Fibroblast of the aortic adventitia (primary cell): ENCODE data around the gene VWC2. TPM values are rescaled to one million over a fixed set of nuclear protein-coding genes. Genes with fewer than 3 reads are reported as not detected.

Experiments
- DNase-seq: peaks from one replicate; pipeline ENCODE4 v3.0.0-alpha.2; 2010; ENCODE audit warnings: low read depth
- H3K4me3 ChIP-seq: 2 replicates; pipeline ENCODE4 v1.5.1; 2011; ENCODE audit warnings: low read depth, mild to moderate bottlenecking, control low read depth, low read length, moderate library complexity
- total RNA-seq: library from RNA; depleted of rRNA; stranded (reverse); fragments of >200 nt; gene quantifications from 2 replicates; pipeline ENCODE4 v1.2.3, GENCODE V29; 2012; ENCODE audit warnings: low replicate concordance
- TF ChIP-seq, protein P1 (sequence below): IDR thresholded peaks from 2 replicates; pipeline ENCODE4 v1.5.1; 2011; ENCODE audit warnings: mild to moderate bottlenecking, low read length, control low read depth, inconsistent platforms; ENCODE audit not compliant: insufficient read depth

Gene VWC2
- total RNA-seq, 1 donor, result not detected

DNA sequence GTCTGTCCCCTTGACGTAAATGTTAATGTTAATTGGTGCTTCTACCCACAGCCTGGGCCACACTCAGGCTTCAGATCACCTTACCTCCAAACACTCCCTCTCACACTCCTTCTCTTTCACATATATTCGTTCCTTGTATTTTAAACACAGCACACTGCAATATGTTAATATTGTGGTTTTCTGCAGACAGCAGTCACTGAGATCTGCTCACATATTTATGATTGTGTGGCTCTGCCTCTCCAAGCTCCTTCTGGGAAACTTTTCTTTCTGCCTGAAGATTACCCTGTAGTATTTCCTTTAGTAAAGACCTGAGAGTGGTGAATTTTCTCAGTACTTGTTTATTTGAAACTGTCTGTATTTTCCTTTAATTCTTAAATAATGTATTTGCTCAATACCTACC lies 104.7 kb downstream of the VWC2 start:
- DNase-seq, result no peak
- H3K4me3 ChIP-seq, result no peak overlapping the region
- TF ChIP-seq, protein P1, sequence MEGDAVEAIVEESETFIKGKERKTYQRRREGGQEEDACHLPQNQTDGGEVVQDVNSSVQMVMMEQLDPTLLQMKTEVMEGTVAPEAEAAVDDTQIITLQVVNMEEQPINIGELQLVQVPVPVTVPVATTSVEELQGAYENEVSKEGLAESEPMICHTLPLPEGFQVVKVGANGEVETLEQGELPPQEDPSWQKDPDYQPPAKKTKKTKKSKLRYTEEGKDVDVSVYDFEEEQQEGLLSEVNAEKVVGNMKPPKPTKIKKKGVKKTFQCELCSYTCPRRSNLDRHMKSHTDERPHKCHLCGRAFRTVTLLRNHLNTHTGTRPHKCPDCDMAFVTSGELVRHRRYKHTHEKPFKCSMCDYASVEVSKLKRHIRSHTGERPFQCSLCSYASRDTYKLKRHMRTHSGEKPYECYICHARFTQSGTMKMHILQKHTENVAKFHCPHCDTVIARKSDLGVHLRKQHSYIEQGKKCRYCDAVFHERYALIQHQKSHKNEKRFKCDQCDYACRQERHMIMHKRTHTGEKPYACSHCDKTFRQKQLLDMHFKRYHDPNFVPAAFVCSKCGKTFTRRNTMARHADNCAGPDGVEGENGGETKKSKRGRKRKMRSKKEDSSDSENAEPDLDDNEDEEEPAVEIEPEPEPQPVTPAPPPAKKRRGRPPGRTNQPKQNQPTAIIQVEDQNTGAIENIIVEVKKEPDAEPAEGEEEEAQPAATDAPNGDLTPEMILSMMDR, result no peak

DNA sequence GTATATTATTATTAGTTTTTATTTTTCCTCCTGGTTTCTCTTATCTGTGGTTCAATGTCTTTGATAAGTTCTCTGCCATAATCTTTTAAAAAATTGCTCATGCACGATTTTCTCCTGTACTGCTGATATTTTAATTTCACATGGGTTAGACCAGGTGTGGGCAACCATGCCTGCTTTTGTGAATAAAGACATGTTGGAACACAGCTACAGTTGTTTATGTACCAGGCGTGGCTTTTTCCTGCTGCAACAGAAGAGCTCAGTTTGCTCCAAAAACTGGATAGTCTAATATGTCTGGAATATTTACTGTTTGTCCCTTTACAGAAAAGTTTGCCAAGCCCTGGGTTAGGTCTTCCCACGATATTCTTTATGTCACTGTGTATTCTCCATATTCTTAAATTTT lies 105.2 kb downstream of the VWC2 start:
- TF ChIP-seq, protein P1, result no peak
- H3K4me3 ChIP-seq, result no peak overlapping the region
- DNase-seq, result no peak

DNA sequence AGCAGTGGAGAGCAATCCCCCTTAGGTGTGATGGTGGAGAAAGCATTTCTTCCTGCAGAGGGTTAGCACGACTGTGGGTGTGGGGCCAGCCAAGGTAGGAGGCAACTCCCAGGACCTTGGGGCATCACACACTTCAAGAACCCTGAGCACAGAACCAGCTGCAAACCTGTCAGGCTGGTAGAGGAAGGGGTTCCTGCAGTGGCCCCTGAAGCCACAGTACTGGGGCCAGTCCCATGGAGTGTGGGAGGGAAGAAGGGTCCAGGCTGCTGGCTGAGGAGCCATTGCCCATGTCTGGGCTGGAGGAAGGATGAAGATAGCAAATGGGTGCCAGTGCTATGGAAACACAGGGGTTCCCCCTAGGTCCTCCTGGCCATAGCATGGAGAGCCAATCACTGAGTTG lies 110.5 kb downstream of the VWC2 start:
- no peak overlapping the region for H3K4me3 ChIP-seq
- TF ChIP-seq, protein P1, result no peak
- no peak for DNase-seq

DNA sequence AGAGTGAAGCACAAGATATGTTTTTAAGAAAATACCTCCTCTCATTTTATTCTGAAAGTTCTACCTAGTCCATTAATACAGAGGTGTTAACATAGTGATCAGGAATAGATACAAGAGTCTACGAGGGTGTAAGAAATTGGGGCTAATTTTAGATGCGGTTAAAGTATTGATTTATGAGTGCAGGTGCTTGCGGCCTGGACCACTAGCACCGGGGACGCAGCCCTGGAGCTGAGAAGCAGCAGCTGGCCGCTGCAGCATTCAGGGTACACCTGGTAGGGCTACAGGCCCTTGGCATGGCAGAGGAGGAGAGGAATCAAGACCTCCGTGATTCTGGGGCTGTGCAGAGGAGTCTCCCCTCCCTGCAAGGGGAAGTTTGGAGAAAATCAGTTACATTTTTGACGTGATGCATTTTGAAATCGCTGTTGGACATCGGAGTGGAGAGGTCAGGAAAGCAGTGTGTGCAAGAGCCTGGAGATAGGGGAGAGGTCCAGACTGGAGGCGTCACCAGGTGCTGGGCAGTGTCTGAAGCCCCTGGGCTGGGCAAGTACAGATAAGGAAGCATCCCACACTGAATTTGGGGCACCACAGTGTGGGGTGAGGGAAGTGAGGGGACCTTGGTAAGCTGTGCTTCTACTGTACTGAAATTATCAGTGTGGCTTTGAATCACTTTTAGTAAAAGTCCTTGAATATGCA lies 112.3 kb downstream of the VWC2 start:
- DNase-seq, result no peak
- TF ChIP-seq, protein P1, result no peak

DNA sequence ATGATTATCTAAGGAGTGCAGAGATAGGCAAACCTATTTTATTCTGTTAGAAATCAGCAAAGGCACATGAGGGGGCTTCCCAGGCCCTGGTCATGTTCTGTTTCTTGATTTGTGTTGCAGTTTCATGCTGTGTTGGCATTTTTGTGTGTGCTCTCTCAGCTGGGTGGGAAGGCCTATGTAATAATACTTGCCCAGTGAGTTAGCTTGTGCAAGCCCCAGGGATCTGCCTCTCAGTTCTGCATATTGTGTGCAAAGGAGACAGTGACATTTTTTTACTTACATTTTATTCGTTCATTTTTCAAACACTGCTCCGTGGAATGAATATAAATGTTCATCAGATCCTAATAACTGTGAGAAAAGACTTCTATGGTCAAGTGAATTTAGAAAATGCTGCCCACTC lies 119.0 kb downstream of the VWC2 start:
- TF ChIP-seq, protein P1, result no peak
- no peak overlapping the region for H3K4me3 ChIP-seq
- no peak for DNase-seq

More for the DNA sequence above, 112.3 kb downstream of the VWC2 start:
- no peak overlapping the region for H3K4me3 ChIP-seq

DNA sequence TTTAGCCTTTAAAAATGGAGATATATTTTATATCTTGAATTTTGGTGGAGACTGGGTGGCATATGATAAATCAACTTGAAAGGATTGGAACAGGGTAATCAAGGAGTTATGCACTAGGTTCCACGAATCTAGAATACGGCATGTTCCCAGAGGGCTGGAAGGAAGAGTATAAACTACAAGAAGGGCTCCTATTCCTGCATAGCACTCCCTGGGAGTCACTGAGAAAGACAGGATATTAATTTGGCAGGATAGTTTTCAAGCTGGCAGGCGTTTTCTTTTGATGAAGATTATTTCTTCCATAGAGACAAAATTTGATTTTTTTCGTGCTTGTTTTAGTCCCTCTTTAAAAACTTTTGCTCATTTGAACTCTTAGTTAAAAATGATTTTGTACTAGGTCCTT lies 119.7 kb downstream of the VWC2 start:
- TF ChIP-seq, protein P1, result no peak
- H3K4me3 ChIP-seq, result no peak overlapping the region
- DNase-seq, result no peak

DNA sequence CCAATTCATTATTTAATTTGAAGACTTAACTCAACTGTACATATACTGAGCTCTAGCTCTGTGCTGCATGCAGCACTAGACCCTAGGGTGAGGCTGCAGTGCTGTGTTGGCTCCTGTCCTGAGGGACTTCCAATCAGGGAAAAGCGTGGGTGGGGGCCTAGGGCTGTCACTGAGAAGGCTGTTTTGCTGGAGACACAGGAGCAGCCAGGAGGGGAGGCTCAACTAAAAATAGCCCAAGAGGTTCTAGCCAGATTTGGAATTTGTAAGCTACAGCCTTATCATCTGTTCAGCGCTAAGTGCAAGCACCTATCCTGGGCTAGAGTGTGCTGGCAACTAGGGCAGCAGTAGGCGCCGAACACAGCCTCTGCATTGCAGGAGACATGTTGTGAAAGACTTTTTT lies 121.1 kb downstream of the VWC2 start:
- TF ChIP-seq, protein P1, result no peak
- H3K4me3 ChIP-seq, result no peak overlapping the region

More for the DNA sequence above, 121.1 kb downstream of the VWC2 start:
- DNase-seq, result no peak
